ENCODE data around the gene AP4E1.

DNA sequence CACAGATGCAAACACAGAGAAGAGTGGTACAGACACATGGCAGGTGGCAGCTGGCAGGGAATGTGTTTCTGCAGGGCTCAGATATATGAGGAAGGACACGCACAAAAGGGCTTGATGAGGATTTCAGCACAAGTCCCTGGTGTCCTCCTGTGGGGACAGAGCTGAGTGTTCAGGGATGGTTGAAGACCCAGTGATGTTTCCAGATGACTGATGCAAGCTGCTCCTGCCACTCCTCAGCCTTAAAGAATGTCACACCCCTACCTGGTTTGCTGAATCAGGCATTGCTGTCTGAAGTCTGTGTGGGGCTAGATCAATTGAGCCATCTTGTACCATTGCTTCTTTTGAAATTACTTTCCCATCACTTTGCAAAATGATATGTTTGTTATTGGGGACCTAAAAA is 146.1 kb downstream of the AP4E1 start:
- TF ChIP-seq SIN3A (IDR thresholded peaks at IDR 0.05; ENCODE audit: borderline replicate concordance, insufficient read depth, low read length): no peak
- no peak for TF ChIP-seq TAF1 (IDR thresholded peaks at IDR 0.05; ENCODE audit: borderline replicate concordance, insufficient read depth, low read length)
- TF ChIP-seq, protein P1, sequence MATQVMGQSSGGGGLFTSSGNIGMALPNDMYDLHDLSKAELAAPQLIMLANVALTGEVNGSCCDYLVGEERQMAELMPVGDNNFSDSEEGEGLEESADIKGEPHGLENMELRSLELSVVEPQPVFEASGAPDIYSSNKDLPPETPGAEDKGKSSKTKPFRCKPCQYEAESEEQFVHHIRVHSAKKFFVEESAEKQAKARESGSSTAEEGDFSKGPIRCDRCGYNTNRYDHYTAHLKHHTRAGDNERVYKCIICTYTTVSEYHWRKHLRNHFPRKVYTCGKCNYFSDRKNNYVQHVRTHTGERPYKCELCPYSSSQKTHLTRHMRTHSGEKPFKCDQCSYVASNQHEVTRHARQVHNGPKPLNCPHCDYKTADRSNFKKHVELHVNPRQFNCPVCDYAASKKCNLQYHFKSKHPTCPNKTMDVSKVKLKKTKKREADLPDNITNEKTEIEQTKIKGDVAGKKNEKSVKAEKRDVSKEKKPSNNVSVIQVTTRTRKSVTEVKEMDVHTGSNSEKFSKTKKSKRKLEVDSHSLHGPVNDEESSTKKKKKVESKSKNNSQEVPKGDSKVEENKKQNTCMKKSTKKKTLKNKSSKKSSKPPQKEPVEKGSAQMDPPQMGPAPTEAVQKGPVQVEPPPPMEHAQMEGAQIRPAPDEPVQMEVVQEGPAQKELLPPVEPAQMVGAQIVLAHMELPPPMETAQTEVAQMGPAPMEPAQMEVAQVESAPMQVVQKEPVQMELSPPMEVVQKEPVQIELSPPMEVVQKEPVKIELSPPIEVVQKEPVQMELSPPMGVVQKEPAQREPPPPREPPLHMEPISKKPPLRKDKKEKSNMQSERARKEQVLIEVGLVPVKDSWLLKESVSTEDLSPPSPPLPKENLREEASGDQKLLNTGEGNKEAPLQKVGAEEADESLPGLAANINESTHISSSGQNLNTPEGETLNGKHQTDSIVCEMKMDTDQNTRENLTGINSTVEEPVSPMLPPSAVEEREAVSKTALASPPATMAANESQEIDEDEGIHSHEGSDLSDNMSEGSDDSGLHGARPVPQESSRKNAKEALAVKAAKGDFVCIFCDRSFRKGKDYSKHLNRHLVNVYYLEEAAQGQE (IDR thresholded peaks at IDR 0.05; ENCODE audit: insufficient read depth in 1 of 2, low read depth in 2 of 2, low read length in 2 of 2): no peak
- TF ChIP-seq POLR2AphosphoS5 (IDR thresholded peaks at IDR 0.05; ENCODE audit: low read depth, low read length): no peak
- no peak for TF ChIP-seq FOXP2 (optimal IDR thresholded peaks at IDR 0.05; ENCODE audit: borderline replicate concordance, extremely low read depth, extremely low read length, insufficient read depth)
